ENCODE data around the gene CALM3. TPM values are rescaled to one million over a fixed set of nuclear protein-coding genes. Genes with fewer than 3 reads are reported as not detected.
"Not testable (repeated sequence)": the region's sequence is repeated elsewhere in the genome, so short reads cannot be mapped to it uniquely, and the experiment has no call there.

The CALM3 gene
- 181 and 302 TPM in 2 replicates for total RNA-seq

- no peak for DNase-seq (ENCODE audit: low read depth)
Measured at GRCh38 chr19:46601318-46602224, at the start of gene CALM3. CALM3 (plus strand) TSS chr19:46601330; CDS start chr19:46601435, 105 bp downstream.

DNA sequence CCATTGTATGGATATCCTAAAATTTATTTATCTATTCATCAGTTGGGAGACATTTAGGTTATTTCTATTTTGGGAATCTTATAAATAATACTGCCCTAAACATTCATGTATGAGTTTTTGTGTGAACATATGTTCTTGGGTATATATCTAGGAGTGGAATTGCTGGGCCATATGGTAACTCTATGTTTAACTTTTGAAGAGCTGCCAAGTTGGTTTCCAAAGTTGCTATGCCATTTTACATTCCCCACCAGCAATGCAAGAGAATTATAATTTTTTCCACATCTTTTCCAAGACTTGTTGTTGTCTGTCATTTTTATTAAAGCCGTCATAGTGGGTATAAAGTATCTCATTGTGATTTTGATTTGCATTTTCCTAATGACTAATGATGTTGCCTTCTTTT is 48.2 kb upstream of the CALM3 start:
- DNase-seq (ENCODE audit: low read depth), result no peak

- no peak for DNase-seq (ENCODE audit: low read depth)
Measured at GRCh38 chr19:46554161-46554560, 47.0 kb upstream of the CALM3 start.

DNA sequence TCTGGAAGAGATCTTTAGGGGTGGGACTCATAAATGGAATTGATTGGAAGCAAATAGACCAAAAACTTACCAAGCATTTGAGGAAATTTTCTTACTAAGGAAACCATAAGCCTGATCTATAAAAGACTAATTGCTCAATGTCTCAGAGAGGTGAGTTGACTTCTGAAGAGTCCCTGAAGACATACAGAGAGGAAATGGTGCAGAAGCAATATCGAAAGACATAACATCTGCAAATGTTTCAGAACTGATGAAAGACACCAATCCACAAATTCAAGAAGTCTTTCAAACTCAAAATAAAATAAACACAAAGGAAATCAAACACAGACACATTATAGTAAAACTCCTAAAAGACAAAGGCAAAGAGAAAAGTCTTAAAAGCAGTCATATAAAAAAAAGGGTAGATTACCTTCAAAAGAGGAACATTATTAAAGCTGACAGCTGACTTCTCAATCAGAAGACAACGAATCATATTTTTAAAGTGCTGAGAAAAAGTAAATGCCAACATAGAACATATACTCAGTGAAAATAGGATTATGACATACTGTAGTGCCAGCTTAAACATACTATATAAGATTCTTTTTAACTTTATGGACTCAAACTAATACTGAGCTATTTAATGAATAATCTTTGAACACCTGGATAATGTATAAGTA is 45.4 kb upstream of the CALM3 start:
- no peak for DNase-seq (ENCODE audit: low read depth)

DNA sequence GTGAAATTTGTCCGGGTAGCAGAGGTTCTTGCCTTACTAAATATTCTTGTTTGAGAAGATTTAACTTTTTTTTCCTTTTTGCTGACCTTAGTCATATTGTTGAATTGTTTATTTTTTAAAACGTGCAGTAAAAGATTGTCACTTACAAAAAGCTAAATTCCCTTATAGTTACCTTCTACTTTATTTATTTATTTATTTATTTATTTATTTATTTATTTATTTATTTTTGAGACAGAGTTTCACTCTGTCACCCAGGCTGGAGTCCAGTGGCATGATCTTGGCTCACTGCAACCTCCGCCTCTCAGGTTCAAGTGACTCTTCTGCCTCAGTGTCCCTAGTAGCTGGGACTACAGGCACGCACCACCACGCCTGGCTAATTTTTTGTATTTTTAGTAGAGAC is 44.7 kb upstream of the CALM3 start:
- DNase-seq (ENCODE audit: low read depth), result not testable (repeated sequence)

GRCh38 chr19:46559203-46559602 is 41.9 kb upstream of the CALM3 start:
- DNase-seq (ENCODE audit: low read depth), result no peak

DNA sequence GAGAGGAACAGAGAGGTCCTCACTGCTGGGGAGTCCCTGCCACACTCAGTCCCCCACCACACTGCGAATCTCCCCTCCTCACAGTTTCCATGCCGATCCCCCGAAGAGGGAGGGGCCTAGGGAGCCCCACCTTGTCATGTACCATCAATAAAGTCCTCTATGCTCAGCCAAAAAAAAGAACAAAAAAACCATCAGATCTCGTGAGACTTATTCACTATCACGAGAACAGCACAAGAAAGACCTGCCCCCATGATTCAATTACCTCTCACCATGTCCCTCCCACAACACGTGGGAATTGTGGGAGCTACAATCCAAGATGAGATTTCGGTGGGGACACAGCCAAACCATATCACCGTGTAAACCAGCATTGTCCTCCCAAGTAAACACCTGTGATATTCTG is 41.5 kb upstream of the CALM3 start:
- DNase-seq (ENCODE audit: low read depth), result not testable (repeated sequence)

GRCh38 chr19:46564701-46565100 is 36.4 kb upstream of the CALM3 start:
- DNase-seq (ENCODE audit: low read depth), result no peak

DNA sequence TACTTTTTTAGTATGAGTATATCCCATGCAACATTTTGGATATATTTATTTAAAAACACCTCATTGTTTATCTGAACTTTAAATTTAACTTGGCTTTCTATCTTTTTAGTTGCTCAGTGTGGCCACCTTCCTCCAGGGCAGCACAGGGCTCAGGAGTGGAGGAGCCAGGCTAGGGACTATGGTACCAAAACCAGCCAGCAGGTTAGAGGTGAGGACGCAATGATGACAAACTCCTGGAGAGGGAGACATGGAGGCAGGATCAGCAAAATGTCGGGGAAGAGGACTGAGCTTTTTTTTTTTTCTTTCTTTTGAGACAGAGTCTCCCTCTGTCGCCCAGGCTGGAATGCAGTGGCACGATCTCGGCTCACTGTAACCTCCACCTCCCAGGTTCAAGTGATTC is 29.6 kb upstream of the CALM3 start:
- peak; percentile 23 for DNase-seq (ENCODE audit: low read depth)

GRCh38 chr19:46573679-46574498 is 27.2 kb upstream of the CALM3 start:
- no peak for DNase-seq (ENCODE audit: low read depth)

GRCh38 chr19:46574533-46574932 is 26.6 kb upstream of the CALM3 start:
- no peak for DNase-seq (ENCODE audit: low read depth)

DNA sequence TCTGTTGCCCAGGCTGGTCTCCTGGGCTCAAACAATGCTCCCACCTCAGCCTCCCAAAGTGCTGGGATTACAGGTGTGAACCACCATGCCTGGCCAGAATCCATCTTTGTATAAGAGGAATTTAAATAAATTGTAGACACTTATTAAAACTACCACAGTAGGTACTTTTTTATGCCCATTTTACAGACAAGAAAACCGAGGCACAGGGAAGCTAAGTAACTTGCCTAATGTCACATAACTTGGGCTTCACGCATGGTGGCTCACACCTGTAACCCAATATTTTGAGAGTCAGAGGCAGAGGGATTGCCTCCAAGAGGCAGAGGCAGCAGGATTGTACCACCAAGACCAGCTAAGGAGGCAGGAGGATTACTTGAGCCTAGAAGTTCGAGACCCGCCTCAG is 22.7 kb upstream of the CALM3 start:
- no peak for DNase-seq (ENCODE audit: low read depth)

DNA sequence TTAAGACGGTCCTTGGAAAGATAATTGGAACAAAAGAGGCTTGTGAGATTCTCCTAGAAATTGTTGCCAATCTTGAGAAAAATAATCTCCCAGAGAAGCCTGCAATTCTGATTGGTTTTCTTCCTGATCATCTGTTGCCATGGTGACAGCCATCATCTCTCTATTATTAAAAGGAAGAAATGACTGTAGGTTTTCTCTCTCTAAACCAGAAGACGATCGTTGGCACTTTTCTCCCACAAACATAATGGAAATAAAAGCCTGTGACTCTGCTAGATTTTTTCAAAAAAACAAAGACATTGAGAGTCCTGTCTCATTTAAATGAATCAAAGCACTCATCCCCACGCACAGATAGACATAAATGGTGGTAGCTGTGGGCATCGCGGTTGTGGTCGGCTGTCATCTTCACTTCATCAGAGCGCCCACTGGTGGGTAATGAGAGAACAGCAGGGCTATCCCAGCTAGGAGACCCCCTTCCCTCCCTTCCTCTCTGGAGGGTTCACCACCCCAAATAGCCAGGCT is 21.7 kb upstream of the CALM3 start:
- DNase-seq (ENCODE audit: low read depth), result no peak

DNA sequence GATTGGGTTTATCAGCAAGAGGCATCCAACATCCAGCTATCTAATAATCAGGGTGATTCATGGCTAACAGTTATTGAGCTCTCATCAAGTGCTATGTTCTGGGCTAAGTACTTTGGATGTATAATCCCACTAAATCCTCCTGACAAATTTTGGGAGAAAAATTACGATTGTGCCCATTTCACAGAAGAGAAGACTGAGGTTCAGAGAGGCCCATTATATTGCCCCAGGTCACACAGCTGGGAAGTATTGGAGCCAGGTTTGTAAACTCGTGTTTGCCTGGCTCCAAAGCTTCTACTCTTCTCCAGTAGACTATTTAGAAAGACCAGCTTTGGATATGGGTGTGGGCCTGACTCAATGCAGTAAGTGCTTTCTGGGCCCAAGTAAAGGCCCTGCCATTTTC is 20.9 kb upstream of the CALM3 start:
- no peak for DNase-seq (ENCODE audit: low read depth)

DNA sequence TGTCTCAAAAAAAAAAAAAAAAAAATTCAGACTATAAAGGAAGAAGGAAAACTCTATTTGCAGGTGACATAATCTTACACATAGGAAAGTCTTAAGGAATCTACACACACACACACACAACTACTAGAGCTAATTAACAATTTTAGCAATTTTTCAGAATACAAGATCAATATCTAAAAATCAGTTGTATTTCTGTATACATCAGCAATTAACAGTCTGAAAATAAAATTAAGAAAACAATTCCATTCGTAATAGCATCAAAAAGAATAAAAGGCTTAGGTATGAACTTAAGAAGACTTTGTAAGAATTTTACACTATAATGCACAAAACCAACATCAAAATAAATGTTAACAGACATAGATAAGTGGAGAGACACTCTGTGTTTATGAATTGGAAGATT is 15.6 kb upstream of the CALM3 start:
- no peak for DNase-seq (ENCODE audit: low read depth)

- DNase-seq (ENCODE audit: low read depth), result no peak
Measured at GRCh38 chr19:46586294-46586693, 14.8 kb upstream of the CALM3 start.

GRCh38 chr19:46587861-46588260 is 13.3 kb upstream of the CALM3 start:
- DNase-seq (ENCODE audit: low read depth), result no peak

GRCh38 chr19:46591254-46591653 is 9.9 kb upstream of the CALM3 start:
- DNase-seq (ENCODE audit: low read depth), result no peak

DNA sequence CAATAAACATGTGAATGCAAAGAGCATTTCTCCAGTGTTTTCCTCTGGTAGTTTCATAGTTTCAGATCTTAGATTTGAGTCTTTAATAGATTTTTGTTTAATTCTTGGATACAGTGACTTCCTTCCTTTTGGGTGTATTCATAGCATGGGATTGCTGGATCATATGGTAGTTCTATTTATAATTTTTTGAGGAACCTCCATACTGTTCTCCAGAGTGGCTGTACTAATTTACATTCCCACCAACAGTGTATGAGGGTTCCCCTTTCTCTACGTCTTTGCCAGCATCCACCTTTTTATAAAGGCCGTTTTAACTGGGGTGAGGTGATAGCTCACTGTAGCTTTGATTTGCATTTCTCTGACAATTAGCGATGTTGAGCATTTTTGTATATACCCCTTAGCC is 9.3 kb upstream of the CALM3 start:
- DNase-seq (ENCODE audit: low read depth), result no peak

DNA sequence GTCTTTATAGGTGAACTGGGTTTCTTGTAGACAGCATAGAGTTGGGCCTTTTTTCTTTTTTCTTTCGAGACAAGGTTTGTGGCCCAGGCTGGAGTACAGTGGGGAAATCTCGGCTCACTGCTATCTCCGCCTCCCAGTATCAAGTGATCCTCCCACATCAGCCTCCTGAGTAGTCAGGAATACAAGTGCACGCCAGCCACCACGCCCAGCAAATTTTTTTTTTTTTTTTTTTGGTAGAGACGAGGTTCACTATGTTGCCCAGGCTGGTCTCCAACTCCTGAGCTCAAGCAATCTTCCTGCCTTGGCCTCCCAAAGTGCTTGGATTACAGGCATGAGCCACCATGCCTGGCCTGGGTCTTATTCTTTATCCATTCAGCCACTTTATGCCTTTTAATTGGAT is 5.1 kb upstream of the CALM3 start:
- DNase-seq (ENCODE audit: low read depth), result no peak

- DNase-seq (ENCODE audit: low read depth), result no peak
Measured at GRCh38 chr19:46598372-46598917, 2.7 kb upstream of the CALM3 start.
